OCI-LY1 (cell line): ENCODE data around the gene USP34.
"Not testable (repeated sequence)": the region's sequence is repeated elsewhere in the genome, so short reads cannot be mapped to it uniquely, and the experiment has no call there.

Experiments used
- H2AFZ ChIP-seq: fragments of 200-600 bp; sonication (generic), shearing (Covaris generic); 2 replicates; pipeline ENCODE4 v1.6.0; 2014; ENCODE audit warnings: antibody characterized with exemption, mild to moderate bottlenecking, low read length
- H3F3A ChIP-seq: fragments of 200-600 bp; sonication (generic), shearing (Covaris generic); 2 replicates; pipeline ENCODE4 v1.6.0; 2014; ENCODE audit warnings: mild to moderate bottlenecking, antibody characterized with exemption, low read length, moderate library complexity; ENCODE audit not compliant: insufficient read depth
- H3K27ac ChIP-seq: fragments of 200-600 bp; sonication (generic); 2 replicates; pipeline ENCODE4 v1.5.1; 2014; ENCODE audit warnings: low read length, mixed run types, mild to moderate bottlenecking, low read depth; ENCODE audit not compliant: poor library complexity, severe bottlenecking
- H3K27me3 ChIP-seq: fragments of 200-600 bp; sonication (generic); 2 replicates; pipeline ENCODE4 v1.6.0; 2014; ENCODE audit warnings: antibody characterized with exemption, mild to moderate bottlenecking, low read length, moderate library complexity; ENCODE audit not compliant: insufficient read depth
- H3K36me3 ChIP-seq: fragments of 200-600 bp; sonication (generic); 2 replicates; pipeline ENCODE4 v1.6.1; 2014; ENCODE audit warnings: mild to moderate bottlenecking, antibody characterized with exemption, low read length, moderate library complexity, mixed read lengths; ENCODE audit not compliant: insufficient read depth
- H3K4me1 ChIP-seq: fragments of 200-600 bp; sonication (generic); 2 replicates; pipeline ENCODE4 v1.5.1; 2014; ENCODE audit warnings: mild to moderate bottlenecking, low read length, moderate library complexity; ENCODE audit not compliant: insufficient read depth, severe bottlenecking
- H3K4me2 ChIP-seq: fragments of 200-600 bp; sonication (generic), shearing (Covaris generic); 2 replicates; pipeline ENCODE4 v1.6.1; 2014; ENCODE audit warnings: low read length
- H3K4me3 ChIP-seq: fragments of 200-600 bp; sonication (generic); 2 replicates; pipeline ENCODE4 v1.5.1; 2014; ENCODE audit warnings: low read length, low read depth, mild to moderate bottlenecking, mixed read lengths; ENCODE audit not compliant: poor library complexity, severe bottlenecking
- H3K79me2 ChIP-seq: fragments of 200-600 bp; shearing (Covaris generic); 2 replicates; pipeline ENCODE4 v1.6.1; 2016; ENCODE audit warnings: mixed run types, low read length, mixed read lengths; ENCODE audit not compliant: insufficient read depth
- H3K9ac ChIP-seq: fragments of 200-600 bp; sonication (generic), shearing (Covaris generic); 2 replicates; pipeline ENCODE4 v1.6.1; 2014; ENCODE audit warnings: mild to moderate bottlenecking, low read length, mixed read lengths
- H3K9me2 ChIP-seq: fragments of 200-600 bp; sonication (generic), shearing (Covaris generic); 2 replicates; pipeline ENCODE4 v1.6.1; 2014; ENCODE audit warnings: low read depth, mild to moderate bottlenecking, low read length, mixed read lengths
- H3K9me3 ChIP-seq: fragments of 200-600 bp; shearing (Covaris generic); 2 replicates; pipeline ENCODE4 v1.6.1; 2014; ENCODE audit warnings: low read length, mixed read lengths
- H4K20me1 ChIP-seq: fragments of 200-600 bp; sonication (generic), shearing (Covaris generic); 2 replicates; pipeline ENCODE4 v1.6.0; 2016; ENCODE audit warnings: mild to moderate bottlenecking, low read length; ENCODE audit not compliant: insufficient read depth
- CTCF ChIP-seq: fragments of 200-600 bp; sonication (generic), shearing (Covaris generic); IDR thresholded peaks from 2 replicates; pipeline ENCODE4 v1.5.1; 2017; ENCODE audit warnings: mild to moderate bottlenecking, antibody characterized with exemption, low read length, moderate library complexity, mixed read lengths
- EZH2 ChIP-seq: fragments of 200-600 bp; sonication (generic), shearing (Covaris generic); IDR thresholded peaks from 2 replicates; pipeline ENCODE4 v1.8.0; 2017; ENCODE audit warnings: borderline replicate concordance, mixed run types, mild to moderate bottlenecking, antibody characterized with exemption, low read length, moderate library complexity, mixed read lengths

The USP34 gene

GRCh38 chr2:61470122-61470951 is 550 bp downstream of the USP34 start:
- H3K27me3 ChIP-seq, result no peaks in the 10 kb centered on the region
- peak overlapping the region; percentile 82 for H3K4me3 ChIP-seq
- H3K4me1 ChIP-seq, result peaks cover 45% of the 10 kb centered on the region
- no peaks in the 10 kb centered on the region for H3K9me2 ChIP-seq
- no peak overlapping the region for H2AFZ ChIP-seq
- H4K20me1 ChIP-seq, result no peaks in the 10 kb centered on the region
- no peaks in the 10 kb centered on the region for H3K9me3 ChIP-seq
- no peaks in the 10 kb centered on the region for H3F3A ChIP-seq
- no peak for TF ChIP-seq CTCF
- TF ChIP-seq EZH2, result no peak
- H3K79me2 ChIP-seq, result peaks cover 48% of the 10 kb centered on the region
- H3K4me2 ChIP-seq, result peak overlapping the region; percentile 83
- H3K36me3 ChIP-seq, result peaks cover 6% of the 10 kb centered on the region
- H3K27ac ChIP-seq, result peak overlapping the region; percentile 90
- H3K9ac ChIP-seq, result peak overlapping the region; percentile 90

GRCh38 chr2:61469424-61470121 is 1.3 kb downstream of the USP34 start:
- peak overlapping the region; percentile 90 for H3K9ac ChIP-seq
- H3K27ac ChIP-seq, result peak overlapping the region; percentile 90

DNA sequence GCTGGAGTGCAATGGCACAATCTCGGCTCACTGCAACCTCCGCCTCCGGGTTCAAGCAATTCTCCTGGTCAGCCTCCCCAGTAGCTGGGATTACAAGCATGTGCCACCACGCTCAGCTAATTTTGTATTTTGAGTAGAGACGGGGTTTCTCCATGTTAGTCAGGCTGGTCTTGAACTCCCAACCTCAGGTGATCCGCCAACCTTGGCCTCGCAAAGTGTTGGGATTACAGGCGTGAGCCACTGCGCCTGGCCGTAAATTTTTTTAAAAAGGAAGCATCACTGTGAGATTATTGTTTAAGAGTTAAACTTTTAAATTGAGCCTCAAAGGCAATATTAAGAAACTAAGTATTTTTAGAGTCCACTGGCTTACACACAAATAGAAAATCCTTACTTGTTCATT is 2.7 kb downstream of the USP34 start:
- not testable (repeated sequence) for H3K9me3 ChIP-seq, H3F3A ChIP-seq, H2AFZ ChIP-seq, H3K27me3 ChIP-seq, H4K20me1 ChIP-seq, H3K36me3 ChIP-seq, H3K9me2 ChIP-seq
- Histone ChIP-seq H3K27ac (peak overlapping the region; percentile 90), H3K9ac (peak overlapping the region; percentile 90), H3K4me3 (peak overlapping the region; percentile 82), H3K4me1 (peaks cover 66% of the 10 kb centered on the region), H3K79me2 (peaks cover 68% of the 10 kb centered on the region), H3K4me2 (peak overlapping the region; percentile 83)

More at GRCh38 chr2:61469424-61470121, 1.3 kb downstream of the USP34 start:
- no peaks in the 10 kb centered on the region for H3K27me3 ChIP-seq
- peaks cover 6% of the 10 kb centered on the region for H3K36me3 ChIP-seq
- H3K9me3 ChIP-seq, result no peaks in the 10 kb centered on the region
- TF ChIP-seq EZH2, result no peak
- no peak overlapping the region for H2AFZ ChIP-seq
- H3K4me1 ChIP-seq, result peaks cover 53% of the 10 kb centered on the region
- H3K4me3 ChIP-seq, result peak overlapping the region; percentile 82
- peak overlapping the region; percentile 83 for H3K4me2 ChIP-seq
- H4K20me1 ChIP-seq, result no peaks in the 10 kb centered on the region
- peaks cover 5% of the 10 kb centered on the region; the same call in 1 of the 2 replicates for H3F3A ChIP-seq
- no peaks in the 10 kb centered on the region for H3K9me2 ChIP-seq
- peaks cover 56% of the 10 kb centered on the region for H3K79me2 ChIP-seq

- peak overlapping the region; percentile 26; the same call in 1 of the 2 replicates for H3K9ac ChIP-seq
- H2AFZ ChIP-seq, result no peak overlapping the region
- H3F3A ChIP-seq, result peaks cover 5% of the 10 kb centered on the region; the same call in 1 of the 2 replicates
- no peaks in the 10 kb centered on the region for H3K9me2 ChIP-seq
- H3K4me3 ChIP-seq, result peak overlapping the region; percentile 39
- TF ChIP-seq CTCF, result no peak
- no peak for TF ChIP-seq EZH2
- peak overlapping the region; percentile 90 for H3K27ac ChIP-seq
- no peaks in the 10 kb centered on the region for H3K9me3 ChIP-seq
- H4K20me1 ChIP-seq, result no peaks in the 10 kb centered on the region
- H3K36me3 ChIP-seq, result peaks cover 14% of the 10 kb centered on the region; the same call in 1 of the 2 replicates
- peaks cover 88% of the 10 kb centered on the region for H3K4me1 ChIP-seq
- H3K4me2 ChIP-seq, result peak overlapping the region; percentile 69
- peaks cover 99% of the 10 kb centered on the region for H3K79me2 ChIP-seq
- H3K27me3 ChIP-seq, result no peaks in the 10 kb centered on the region
Measured at GRCh38 chr2:61465045-61465444, 5.8 kb downstream of the USP34 start.
